NCI-H2196 (cell line): Measurements from ENCODE around the gene SLC4A2.

Experiments
- DNase-seq: peaks from one replicate; lab custom pipeline; 2025; ENCODE audit not compliant: unreplicated experiment; lab: John Stamatoyannopoulos, UW

Gene SLC4A2

DNA sequence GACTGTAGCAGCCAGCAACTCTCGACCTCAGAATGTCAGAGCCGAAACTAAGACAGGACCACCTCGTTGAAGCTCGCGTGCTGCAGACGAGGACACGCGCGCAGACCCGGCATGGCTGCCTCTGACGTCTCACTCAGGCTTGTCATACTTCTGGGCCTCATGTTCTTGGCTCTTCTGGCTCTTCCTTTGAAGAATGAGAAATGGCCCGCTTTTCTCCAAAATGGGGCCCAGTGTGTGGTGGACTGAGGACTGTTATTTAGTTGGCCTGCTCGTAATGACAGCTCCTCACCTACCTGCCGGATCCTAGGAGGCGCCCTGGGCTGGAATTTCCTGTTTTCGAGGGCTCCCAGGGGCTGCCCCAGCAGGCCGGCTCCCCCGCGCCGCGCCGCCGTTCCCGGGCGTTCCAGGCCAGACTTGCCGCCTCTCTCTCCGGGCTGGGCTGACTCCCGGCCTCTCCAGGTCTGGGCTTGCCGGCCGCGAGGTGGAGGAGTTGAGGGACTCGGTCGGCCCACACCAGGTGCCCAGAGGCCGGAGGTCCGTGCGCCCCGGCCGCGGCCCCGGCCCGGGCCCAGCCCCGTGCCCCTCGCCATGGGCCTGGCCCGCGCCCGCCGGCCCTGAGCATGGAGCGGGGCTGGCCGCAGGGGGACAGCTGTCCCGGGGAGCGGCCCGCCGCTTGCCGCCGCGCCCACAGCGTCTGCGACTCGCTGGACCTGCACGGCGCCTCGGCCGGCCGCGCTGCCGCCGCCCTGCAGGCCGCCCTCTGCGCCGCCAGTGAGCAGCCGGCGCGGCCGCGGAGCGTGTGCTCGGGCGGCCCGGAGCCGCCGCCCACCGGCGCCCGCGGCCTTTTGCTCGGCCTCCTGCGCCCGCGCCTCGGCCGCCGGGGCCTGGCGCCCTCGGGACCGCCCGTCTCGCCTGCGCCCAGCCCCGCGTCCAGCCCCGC is 55.0 kb downstream of the SLC4A2 start:
- DNase-seq, result no peak

DNA sequence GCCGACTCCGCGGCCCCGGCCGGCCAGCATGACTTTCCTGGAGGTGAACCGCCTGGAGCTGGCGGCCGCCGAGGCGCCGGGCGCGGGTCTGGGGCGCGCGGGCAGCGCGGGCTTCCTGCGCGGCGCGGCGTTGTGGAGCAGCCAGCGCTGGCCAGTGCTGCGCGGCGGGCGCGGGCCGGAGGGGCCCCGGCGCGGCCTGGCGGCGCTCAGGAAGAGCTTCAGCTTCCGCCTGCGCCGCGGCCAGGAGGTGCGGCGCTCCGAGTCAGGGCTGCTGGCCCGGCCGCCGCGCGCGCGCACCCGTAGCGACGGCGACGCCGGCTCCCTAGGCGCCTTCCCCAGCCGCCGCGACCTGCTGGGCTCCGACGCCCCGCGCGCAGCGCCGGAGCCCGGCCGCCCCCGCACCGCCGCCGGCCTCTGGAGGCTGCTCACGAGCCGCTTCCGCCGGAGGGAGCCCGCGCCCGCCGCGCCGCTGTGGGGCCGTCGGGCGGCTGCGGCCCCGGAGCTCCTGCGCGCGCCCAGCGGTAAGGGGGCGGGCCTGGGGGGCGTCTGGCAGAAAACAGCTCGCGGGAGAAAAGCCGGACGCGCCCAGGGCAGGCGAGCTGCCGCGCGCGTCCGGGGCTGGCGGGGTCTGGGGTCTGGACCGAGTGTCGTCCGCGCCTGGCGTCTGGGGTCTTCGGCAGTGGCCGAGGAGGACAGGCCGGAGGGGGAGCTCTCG is 55.9 kb downstream of the SLC4A2 start:
- DNase-seq, result no peak

DNA sequence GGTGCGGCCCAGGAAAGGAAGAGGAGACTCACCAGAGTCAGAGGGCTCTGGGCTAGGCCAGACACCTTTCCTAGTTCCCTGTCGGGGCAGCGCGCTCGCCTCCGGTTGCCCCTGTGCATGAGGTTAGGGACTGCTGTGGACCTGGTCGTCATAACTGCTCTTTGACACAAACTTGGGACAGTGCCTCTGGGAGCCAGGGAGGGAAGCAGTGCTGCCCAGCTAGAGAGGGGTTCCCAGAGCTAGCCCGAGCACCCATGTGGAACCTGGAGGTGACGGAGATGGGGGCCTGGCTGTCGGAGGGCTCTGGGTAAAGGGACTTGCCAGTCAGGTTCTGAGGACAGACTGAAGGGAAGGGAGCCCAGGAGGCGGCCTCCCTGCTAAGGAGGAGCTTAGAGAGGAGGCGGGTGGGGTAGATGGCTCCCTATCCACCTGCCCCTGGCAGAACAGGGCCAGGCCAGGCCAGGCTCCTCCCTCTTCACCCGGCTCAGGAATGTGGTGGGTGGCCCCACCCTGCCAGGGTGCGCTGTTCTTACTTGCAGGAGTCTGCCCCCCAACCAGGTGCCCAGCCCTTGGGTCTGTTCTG is 56.5 kb downstream of the SLC4A2 start:
- no peak for DNase-seq

DNA sequence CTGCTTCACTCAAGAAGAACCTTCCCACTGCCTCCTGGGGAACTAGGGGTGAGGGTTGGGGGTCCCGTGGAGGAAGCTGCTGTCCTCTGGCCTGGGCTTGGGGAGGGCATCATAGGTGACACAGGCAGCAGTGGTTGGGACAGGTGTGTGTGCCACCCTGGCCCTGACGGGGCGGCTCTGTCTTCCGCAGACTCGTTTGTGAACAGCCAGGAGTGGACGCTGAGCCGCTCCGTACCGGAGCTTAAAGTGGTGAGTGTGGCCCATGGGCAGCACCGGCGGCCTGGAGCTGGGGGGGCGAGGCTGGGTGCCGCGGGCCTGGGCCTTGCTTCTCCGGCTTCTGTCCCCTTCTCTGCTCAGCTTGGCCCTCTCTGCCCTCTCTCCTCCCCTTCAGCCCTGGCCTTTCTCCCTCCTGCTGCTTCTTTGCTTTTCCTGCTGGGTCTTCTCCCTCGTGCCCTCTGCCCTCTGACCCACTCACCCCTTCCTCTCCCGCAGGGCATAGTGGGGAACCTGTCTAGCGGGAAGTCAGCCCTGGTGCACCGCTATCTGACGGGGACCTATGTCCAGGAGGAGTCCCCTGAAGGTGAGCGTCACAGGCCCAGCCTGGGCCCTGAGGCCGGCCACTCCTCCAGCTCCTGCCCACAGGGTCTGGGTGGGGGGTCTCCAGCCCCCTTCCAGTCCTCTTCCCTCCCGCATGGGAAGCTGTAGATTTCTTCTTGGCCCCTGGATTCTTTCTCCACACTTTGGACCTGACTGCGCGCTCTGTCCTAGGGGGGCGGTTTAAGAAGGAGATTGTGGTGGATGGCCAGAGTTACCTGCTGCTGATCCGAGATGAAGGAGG is 57.4 kb downstream of the SLC4A2 start:
- DNase-seq, result no peak

DNA sequence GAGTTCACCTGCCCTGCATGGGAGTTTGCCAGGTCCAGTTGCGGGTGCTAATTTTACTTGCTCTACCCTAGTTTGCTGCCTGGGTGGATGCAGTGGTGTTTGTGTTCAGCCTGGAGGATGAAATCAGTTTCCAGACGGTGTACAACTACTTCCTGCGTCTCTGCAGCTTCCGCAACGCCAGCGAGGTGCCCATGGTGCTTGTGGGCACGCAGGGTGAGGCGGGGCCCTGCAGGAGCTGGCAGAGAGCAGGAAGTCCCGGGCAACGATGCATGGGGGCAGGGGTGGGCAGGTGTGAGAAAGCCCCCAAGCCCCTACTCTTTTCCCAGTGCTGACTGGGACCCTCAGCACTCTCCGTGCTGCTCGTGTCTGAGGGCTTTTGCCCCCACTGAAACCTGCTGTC is 58.2 kb downstream of the SLC4A2 start:
- no peak for DNase-seq

DNA sequence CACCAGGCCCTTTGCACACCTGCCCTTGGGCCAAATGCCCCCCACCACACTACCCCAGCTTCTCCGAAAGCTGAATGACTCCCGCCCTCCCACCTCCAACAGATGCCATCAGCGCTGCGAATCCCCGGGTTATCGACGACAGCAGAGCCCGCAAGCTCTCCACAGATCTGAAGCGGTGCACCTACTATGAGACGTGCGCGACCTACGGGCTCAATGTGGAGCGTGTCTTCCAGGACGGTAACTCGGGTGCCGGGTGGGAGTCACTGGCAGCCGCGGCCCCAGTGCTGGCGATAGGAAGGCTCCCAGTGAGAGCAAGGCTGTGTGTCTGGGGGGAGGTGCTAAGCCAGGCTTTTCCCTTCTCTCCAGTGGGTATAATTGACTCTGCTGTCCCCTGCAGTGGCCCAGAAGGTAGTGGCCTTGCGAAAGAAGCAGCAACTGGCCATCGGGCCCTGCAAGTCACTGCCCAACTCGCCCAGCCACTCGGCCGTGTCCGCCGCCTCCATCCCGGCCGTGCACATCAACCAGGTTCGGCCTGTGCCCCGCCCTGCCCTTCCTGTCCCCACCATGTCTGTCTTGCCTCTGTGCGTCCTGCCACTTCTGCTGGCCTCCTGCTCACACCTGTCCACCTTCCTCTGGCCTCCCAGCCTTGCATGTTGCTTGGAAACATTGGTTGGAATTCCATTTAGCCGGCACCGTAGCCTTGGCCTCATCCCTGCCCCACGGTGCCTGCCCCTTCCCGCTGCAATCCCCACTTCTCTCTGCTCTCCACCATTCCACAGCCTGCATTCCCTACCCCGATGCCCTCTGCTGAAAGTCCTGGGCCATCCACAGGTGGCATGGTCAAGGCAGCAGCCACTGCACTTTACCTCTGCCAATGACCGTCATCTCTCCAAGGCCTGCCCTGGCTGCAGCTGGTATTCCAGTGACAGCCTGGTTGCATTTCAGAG is 59.0 kb downstream of the SLC4A2 start:
- DNase-seq, result no peak

DNA sequence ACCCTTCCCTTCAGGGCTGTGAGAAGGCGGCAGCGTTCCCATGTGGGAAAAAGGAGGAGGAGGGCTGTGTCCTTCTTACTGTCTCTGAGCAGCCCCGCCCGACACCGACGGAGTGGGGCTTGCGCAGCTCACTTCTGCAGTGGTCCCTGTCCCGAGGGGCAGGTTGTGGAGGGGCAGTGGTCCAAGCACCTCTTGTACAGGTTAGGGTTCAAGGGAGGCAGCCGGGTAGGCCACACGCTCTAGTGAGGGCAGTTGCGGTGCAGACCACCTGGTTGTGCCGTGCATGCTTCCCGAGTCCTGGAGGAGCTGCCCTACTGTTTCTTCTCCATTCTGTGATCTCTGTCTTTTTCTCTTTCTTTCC is 59.6 kb downstream of the SLC4A2 start:
- no peak for DNase-seq

DNA sequence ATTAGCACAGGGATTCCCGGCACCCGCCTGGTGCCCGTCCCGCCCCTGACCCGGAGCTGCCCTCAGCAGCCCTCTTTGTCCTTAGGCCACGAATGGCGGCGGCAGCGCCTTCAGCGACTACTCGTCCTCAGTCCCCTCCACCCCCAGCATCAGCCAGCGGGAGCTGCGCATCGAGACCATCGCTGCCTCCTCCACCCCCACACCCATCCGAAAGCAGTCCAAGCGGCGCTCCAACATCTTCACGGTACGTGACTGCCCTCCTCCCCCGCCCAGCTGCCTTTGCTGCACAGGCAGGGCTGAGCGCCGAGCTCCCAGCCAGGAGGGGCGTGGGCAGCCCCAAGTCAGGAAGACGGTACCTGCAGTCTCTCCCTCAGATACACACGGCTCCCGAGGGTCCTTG is 60.5 kb downstream of the SLC4A2 start:
- no peak for DNase-seq

DNA sequence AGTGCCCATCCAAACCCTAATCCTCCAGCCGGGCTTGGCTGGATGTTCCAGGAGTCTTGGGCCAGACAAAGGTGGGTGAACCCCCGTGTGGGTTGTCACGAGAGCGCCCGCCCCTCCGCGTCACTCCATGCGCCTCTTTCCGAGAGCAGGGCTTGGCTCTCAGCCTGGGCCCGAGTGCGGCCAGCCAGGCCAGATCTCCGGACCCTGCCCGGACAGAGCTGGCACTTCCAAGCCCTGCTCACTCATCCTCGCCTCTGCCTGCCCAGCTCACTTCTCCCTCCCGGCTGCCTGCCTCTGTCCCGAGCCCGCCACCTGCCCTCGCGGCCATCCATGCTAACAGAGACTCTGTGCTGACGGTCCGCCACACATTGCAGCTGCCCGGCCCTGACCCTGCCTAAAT is 61.5 kb downstream of the SLC4A2 start:
- no peak for DNase-seq

DNA sequence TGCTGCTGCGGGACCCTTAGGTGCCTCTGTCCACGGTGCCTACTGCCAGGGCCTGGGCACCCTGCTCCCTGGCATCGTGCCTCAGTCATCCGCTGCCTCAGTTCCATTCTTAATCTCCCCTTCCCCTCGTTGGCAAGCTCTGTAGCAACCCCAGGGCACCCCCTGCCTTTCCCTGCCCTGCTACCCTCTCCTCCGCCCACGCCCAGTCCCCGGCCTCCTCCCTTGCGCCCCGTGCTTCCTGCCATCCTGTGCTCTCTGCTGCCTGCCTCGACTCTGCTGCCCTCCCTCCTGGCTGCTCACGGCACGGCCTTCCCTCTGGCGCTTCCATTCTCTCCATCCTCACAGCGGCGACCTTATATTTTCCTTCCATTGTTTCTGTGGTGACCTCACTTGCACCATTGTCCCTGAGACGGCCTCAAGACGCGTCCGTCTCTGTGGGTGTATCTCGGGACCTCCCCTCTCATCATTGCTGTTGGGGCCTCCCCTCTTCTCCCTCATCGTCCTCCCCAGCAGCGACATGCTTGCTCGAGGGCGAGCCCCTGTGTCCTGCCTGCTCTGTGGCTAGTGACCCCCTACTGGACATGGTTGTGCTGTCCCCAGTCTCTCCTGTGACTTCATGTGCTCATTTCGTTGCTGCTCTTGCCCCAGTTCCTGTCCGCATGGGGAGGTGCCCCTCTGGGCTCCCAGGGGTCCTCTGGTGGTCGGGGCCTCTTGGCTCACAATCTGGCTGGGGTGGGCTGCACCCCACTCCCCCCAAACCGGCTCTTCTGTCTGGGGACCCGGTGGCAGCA is 62.2 kb downstream of the SLC4A2 start:
- DNase-seq, result no peak

DNA sequence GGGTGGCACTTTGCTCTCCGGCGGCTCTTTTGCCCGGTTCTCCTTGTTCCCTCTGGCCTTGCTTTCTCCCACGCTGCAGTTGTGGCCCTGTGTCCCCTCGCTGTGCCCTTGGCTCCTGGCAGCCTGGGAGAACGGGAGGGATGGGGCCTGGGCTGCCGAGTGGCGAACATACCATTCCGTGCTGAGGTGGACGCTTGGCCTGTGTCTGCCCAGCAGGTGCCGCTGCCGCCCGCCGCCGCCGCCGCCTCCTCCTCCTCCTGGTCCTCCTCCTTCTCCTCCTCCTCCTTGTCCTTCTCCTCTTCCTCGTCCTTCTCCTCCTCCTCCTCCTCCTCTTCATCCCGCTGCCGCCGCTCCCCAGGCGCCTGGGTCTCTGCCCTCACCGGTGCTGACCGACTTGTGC is 62.9 kb downstream of the SLC4A2 start:
- no peak for DNase-seq

DNA sequence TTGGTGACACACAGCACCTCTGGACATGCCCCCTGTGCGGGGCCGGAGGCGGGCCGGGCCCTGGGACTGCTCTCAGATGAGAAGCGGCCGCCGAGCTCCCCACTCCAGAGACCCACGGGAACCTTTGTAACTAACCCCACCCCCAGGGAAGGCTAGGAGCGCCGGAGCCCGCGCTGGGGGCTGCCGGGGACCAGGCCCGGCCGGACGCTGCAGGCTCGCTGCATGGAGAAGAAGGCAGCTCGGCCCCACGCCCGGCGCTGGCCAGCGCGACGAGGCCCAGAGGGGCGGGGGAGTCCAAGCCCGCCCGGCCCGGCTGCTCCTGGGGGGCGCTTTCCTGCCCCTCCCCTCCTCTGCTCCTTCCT is 63.4 kb downstream of the SLC4A2 start:
- DNase-seq, result no peak

DNA sequence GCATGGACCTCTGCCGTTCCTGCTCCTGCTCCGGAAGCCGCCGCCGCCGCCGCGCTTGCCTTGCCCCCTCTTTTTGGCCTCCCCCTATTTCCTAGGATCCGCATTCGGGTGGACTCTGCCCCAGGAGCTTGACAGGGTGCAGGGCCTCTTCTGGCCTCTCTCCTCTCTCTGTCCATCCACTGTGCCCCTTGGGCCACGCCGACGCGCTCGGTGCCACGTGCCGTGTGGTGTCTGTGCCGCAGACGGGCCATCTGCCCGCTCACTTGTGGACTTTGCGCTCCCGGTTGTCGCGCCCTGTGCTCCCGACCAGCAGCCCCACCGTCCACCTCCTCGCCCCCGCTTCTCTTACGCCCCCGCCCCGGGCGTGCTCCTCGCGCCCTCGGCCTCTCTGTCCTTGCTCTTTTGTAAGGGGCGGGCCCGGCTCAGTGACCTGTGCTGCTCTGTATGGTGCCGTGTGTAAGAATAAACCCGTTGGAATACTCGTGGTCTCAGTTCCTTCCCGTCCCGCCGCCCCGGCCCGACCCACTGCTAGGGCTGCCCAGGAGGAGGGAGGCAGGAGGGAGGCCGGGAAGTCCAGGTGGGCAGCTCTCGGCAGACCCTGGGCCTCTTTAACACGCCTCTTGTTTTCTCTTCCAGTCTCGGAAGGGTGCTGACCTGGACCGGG is 63.9 kb downstream of the SLC4A2 start:
- DNase-seq, result no peak

DNA sequence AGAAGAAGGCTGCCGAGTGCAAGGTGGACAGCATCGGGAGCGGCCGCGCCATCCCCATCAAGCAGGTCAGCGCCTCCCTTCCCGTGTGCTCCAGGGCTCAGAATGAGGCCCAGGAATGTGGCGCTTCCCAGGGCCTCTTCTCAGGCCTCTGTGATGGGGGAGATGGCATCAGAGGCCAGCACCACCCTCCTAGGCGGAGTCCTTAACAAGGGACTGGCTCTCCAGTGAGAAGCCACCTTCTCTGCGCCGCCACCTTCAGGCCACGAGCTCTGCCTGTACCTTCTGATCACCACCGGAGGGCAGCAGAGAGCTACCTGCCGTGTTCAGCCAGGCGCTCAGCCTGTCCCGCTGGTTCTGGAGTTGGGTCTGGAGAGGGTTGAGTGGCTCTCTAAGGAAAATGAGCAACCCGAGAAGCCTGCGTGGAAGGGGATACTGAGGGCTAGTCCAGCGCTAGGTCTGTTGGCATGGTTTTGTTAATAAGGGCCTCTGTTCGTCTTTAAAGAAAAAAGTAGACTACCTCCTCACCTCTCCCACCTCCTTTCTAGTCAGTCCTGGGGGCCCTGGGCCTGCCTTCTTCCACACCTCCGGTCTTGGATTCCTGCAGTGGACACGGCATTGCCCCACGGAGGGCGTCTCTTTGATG is 64.6 kb downstream of the SLC4A2 start:
- peak; percentile 46 for DNase-seq

DNA sequence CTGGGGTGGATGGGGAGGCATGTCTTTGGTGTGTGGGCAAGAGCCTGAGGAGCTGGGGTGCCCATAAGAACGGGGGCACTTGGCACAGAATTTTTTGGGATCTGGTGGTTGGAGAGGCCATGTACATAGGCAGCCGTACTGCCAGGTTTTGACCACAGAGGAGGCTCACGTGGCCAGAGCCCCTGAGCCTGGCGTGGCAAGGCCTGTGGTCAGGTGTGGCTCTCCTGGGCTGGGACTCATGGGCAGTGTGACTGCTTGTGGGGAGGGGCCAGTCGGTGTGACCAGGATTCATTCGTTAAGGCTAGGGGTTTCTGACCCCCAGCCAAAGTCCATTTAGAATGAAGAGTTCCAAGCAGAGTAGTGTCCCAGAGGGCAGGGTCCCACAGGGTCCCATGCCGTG is 65.1 kb downstream of the SLC4A2 start:
- DNase-seq, result no peak

DNA sequence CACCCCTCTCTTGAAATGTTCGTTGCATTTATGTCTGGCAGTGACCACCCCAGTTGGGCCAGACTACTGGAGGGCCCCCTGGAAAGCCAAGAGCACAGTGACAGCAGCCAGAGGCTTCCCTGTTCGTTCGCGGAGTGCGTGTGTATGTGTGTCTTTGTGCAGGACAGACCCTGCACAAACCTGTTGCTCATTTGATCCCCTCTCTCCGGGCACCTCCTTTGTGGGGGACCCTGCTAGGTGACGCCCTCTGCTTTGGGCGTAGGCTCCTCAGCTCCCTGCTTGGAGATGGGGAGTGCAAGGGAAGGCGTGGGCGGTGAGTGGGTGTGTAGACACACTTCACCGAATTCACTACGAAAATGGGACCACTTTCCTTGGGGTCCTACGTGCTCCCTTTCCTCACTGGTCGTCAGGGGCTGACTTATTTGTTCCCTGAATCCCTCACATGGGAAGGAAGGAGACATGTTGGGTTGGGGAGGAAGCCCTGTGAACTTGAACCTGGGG is 65.6 kb downstream of the SLC4A2 start:
- no peak for DNase-seq

DNA sequence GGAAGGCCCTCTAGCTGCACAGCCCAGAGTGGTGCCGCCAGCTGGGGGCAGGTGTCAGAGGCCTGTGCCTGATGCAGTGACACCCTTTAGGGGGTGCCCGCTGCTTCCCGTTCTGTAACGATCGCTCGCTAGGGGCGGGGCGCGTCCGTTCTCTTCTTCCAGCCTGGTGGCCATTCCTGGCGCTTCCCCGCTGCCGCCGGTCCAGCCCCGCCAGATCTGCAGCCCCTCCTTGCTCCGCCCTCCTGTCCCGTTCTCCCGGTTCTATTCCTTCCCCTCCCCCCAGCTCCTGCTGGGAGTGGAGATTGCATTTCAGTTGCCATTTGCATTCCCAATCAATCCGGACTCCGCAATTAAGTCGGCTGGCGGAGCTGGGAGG is 66.1 kb downstream of the SLC4A2 start:
- DNase-seq, result no peak

DNA sequence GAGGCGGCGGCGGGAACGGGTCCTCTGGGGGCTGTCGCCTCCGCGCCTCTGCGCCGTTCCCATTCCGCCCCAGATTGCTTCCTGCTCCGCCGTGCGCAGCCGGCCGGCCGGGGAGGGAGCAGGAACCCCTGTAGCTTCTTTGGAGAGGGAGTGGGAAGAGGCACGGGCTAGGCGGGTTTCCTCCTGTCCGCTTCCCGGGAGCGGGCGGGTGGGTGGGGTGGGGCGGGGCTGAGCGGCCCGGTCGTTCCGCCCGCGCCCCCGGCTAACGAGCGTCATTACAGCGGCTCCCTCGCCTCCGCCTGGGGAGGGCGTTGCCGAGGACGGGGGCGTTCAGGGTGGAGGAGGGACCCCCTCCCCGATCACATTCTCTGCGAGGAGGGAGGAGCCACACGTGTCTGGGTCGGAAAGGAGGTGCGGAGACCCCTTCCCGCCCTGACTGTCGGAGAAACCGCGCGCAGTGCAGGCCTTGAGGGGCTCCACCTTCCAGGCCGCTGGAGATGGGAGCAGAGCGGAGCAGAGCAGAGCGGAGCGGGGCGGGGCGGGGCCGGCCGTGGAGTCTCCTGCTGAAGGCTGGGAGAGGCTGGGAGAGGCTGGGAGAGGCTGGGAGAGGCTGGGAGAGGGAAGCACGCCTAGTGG is 66.6 kb downstream of the SLC4A2 start:
- no peak for DNase-seq
